HepG2 (cell line): ENCODE results near the gene ZNF132. TPM values are rescaled to one million over a fixed set of nuclear protein-coding genes. Genes with fewer than 3 reads are reported as not detected.
A peak's percentile ranks its signal among the peaks of the same experiment; 100 is the strongest.

Experiments used
- ATAC-seq: fragments of 200-7000 bp; cut with Tn5 transposase; 3 replicates; pipeline ENCODE4 v1.9.1; 2020; ENCODE audit warnings: mild to moderate bottlenecking, moderate library complexity
- BruUV-seq: library from RNA; stranded (reverse); fragments of 400-500 nt; replicated peaks from 2 replicates; lab custom pipeline; 2021; lab: Mats Ljungman, UMichigan
- CTCF ChIA-PET: fragments of 300-600 bp; formaldehyde crosslinking; extraction: SDS; loops from one replicate; lab custom pipeline; 2021; ENCODE audit warnings: low total read pairs, inconsistent platforms, low intra/inter-chr PET ratio; lab: Yijun Ruan, JAX
- POLR2A ChIA-PET: fragments of 350-600 bp; sonication (Branson Sonifier 250); formaldehyde crosslinking; loops from one replicate; lab custom pipeline; 2020; ENCODE audit warnings: antibody characterized with exemption, inconsistent platforms; lab: Yijun Ruan, JAX
- DNase-seq: peaks from one replicate; pipeline ENCODE4 v3.0.0-alpha.2; 2015; ENCODE audit warnings: low spot score
- FAIRE-seq: peaks from 3 replicates; lab custom pipeline; 2011; peaks lifted over from hg19 to GRCh38; lab: Jason Lieb, UNC
- H2AFZ ChIP-seq: one replicate; pipeline ENCODE4 v1.6.1; 2011; ENCODE audit warnings: low read length, inconsistent platforms
- H3K27ac ChIP-seq: fragments of 300-600 bp; 3 replicates; pipeline ENCODE4 v1.8.0; 2011; ENCODE audit warnings: mixed run types, mild to moderate bottlenecking, mixed read lengths, low read length, inconsistent platforms; ENCODE audit not compliant: insufficient read depth; ENCODE audit errors: extremely low read length
- H3K27me3 ChIP-seq, 2 experiments: fragments of 200-600 bp in 1 of 2; 2 replicates in 1 of 2; 3 replicates in 1 of 2; pipeline versions ENCODE4 v1.6.0 to v1.8.0; 2011; ENCODE audit warnings: low read length in 2 of 2, mild to moderate bottlenecking in 2 of 2, moderate library complexity in 2 of 2, inconsistent platforms in 1 of 2; ENCODE audit not compliant: insufficient read depth in 2 of 2, control insufficient read depth in 1 of 2
- H3K36me3 ChIP-seq, 2 experiments: fragments of 200-600 bp in 1 of 2; replicated peaks in 1 of 2; 2 replicates in 1 of 2; 3 replicates in 1 of 2; pipeline versions ENCODE4 v1.5.1 to v1.8.0; 2011; ENCODE audit warnings: low read length in 2 of 2, inconsistent platforms in 1 of 2; ENCODE audit not compliant: insufficient read depth in 2 of 2, control insufficient read depth in 1 of 2
- H3K4me1 ChIP-seq: 2 replicates; pipeline ENCODE4 v1.5.1; 2012; ENCODE audit warnings: low read length, inconsistent platforms; ENCODE audit not compliant: insufficient read depth
- H3K4me2 ChIP-seq: 2 replicates; pipeline ENCODE4 v1.6.0; 2011; ENCODE audit warnings: low read depth, low read length, inconsistent platforms
- H3K4me3 ChIP-seq, 3 experiments: fragments of 200-600 bp in 1 of 3; sonication (generic), shearing (Covaris generic) in 1 of 3; replicated peaks in 1 of 3; 2 replicates each; pipeline ENCODE4 v1.5.1; 2011 to 2016; ENCODE audit warnings: low read length in 3 of 3, inconsistent platforms in 2 of 3, low read depth in 2 of 3, mild to moderate bottlenecking in 2 of 3, control low read depth in 1 of 3, mixed read lengths in 1 of 3; ENCODE audit not compliant: insufficient read depth in 1 of 3
- H3K79me2 ChIP-seq: one replicate; pipeline ENCODE4 v1.6.1; 2011; ENCODE audit warnings: low read length, inconsistent platforms; ENCODE audit not compliant: insufficient read depth
- H3K9ac ChIP-seq: 2 replicates; pipeline ENCODE4 v1.6.0; 2011; ENCODE audit warnings: mild to moderate bottlenecking, low read depth, low read length, inconsistent platforms; ENCODE audit not compliant: insufficient read depth
- H3K9me3 ChIP-seq: 2 replicates; pipeline ENCODE4 v1.5.1; 2012; ENCODE audit warnings: mild to moderate bottlenecking, low read length
- H4K20me1 ChIP-seq: 2 replicates; pipeline ENCODE4 v1.6.0; 2011; ENCODE audit warnings: inconsistent platforms, mild to moderate bottlenecking, low read length, moderate library complexity; ENCODE audit not compliant: insufficient read depth
- FIP1L1 ChIP-seq: fragments of 200-400 bp; formaldehyde crosslinking; IDR thresholded peaks from 2 replicates; pipeline ENCODE4 v1.6.1; 2018; ENCODE audit warnings: low read depth, mild to moderate bottlenecking, low read length, moderate library complexity, borderline replicate concordance; ENCODE audit not compliant: insufficient read depth
- FLYWCH1 ChIP-seq: sonication (generic); formaldehyde crosslinking; IDR thresholded peaks from 2 replicates; pipeline ENCODE4 v1.8.1; 2023; ENCODE audit warnings: mild to moderate bottlenecking, missing genetic modification reagents
- GATA4 ChIP-seq: sonication (generic); IDR thresholded peaks from 2 replicates; pipeline ENCODE4 v1.6.1; 2016; ENCODE audit warnings: antibody characterized with exemption, low read depth, borderline replicate concordance
- NCOA2 ChIP-seq: sonication (generic); formaldehyde crosslinking; IDR thresholded peaks from 2 replicates; pipeline ENCODE4 v1.8.0; 2022; ENCODE audit warnings: inconsistent platforms
- NFATC3 ChIP-seq: sonication (generic); formaldehyde crosslinking; IDR thresholded peaks from 2 replicates; pipeline ENCODE4 v1.5.1; 2020; ENCODE audit warnings: mild to moderate bottlenecking, missing genetic modification reagents
- RAD51 ChIP-seq: fragments of 450-650 bp; IDR thresholded peaks from 2 replicates; pipeline ENCODE4 v1.6.1; 2016; ENCODE audit warnings: borderline replicate concordance
- TCF7 ChIP-seq: sonication (generic); IDR thresholded peaks from 2 replicates; pipeline ENCODE4 v1.6.1; 2016; ENCODE audit warnings: antibody characterized with exemption, low read depth
- ZBTB37 ChIP-seq: sonication (generic); formaldehyde crosslinking; IDR thresholded peaks from 2 replicates; pipeline ENCODE4 v1.4.0; 2020; ENCODE audit warnings: mild to moderate bottlenecking, missing genetic modification reagents
- ZBTB40 ChIP-seq, 2 experiments: fragments of 450-650 bp in 1 of 2; sonication (generic) in 1 of 2; formaldehyde crosslinking in 1 of 2; IDR thresholded peaks; 2 replicates each; pipeline versions ENCODE4 v1.6.1 to v1.8.0; 2016 to 2022; ENCODE audit warnings: antibody characterized with exemption in 1 of 2, mild to moderate bottlenecking in 1 of 2, missing genetic modification reagents in 1 of 2
- ZFP37 ChIP-seq: sonication (generic); formaldehyde crosslinking; IDR thresholded peaks from 2 replicates; pipeline ENCODE4 v1.4.0; 2020; ENCODE audit warnings: missing genetic modification reagents, borderline replicate concordance
- ZNF263 ChIP-seq: sonication (generic); formaldehyde crosslinking; IDR thresholded peaks from 2 replicates; pipeline ENCODE4 v1.4.0; 2020; ENCODE audit warnings: missing genetic modification reagents
- ZNF614 ChIP-seq: IDR thresholded peaks from 2 replicates; pipeline ENCODE4 v1.6.1; 2018; ENCODE audit warnings: missing biosample characterization, missing genetic modification reagents, inconsistent platforms, borderline replicate concordance
- ZNF615 ChIP-seq: sonication (generic); formaldehyde crosslinking; IDR thresholded peaks from 2 replicates; pipeline ENCODE4 v1.5.0; 2020; ENCODE audit warnings: mild to moderate bottlenecking, missing genetic modification reagents, borderline replicate concordance
- ZSCAN29 ChIP-seq: sonication (generic); formaldehyde crosslinking; conservative IDR thresholded peaks from 2 replicates; pipeline ENCODE4 v1.4.0; 2020; ENCODE audit warnings: mild to moderate bottlenecking, missing genetic modification reagents
- whole genome bisulfite sequencing: methylation state at CpG from one replicate; pipeline ENCODE4 v1.1.6; 2017; ENCODE audit warnings: low lambda C conversion rate; 5-methylcytosine and 5-hydroxymethylcytosine counted together
- in situ Hi-C: cut with HindIII; loops from 2 replicates; pipeline ENCODE4 v1.10.0; 2017; ENCODE audit warnings: low pct_unique_long_range_greater_than_20kb; ENCODE audit not compliant: extremely low pct_ligation_motif_present
- intact Hi-C: fragments of 100-400 bp; cut with micrococcal nuclease; formaldehyde crosslinking; loops from one replicate; pipeline ENCODE4 v1.10.0; 2022; ENCODE audit not compliant: unreplicated experiment
- polyA plus RNA-seq, 8 experiments: library from polyadenylated mRNA; depleted of rRNA in 3 of 8; stranded (reverse) in 7 of 8; unstranded in 1 of 8; fragments of >200 nt; fragmentation: Illumina TruSeq in 4 of 8; extraction: Trizol in 4 of 8; gene quantifications; 2 replicates each; pipeline versions ENCODE4 v1.2.1 to v1.2.3, GENCODE V29; 2011 to 2016; ENCODE audit warnings: low read depth in 4 of 8, missing spikeins in 1 of 8, mixed read lengths in 1 of 8; ENCODE audit not compliant: insufficient read depth in 1 of 8
- total RNA-seq, 5 experiments: library from RNA; depleted of rRNA; stranded (reverse); fragments of >200 nt; fragmentation: Illumina TruSeq; extraction: Trizol; gene quantifications; 2 replicates each; pipeline ENCODE4 v1.2.3, GENCODE V29; 2016; ENCODE audit warnings: low read depth in 1 of 5

The ZNF132 gene
- total and polyA plus RNA-seq, 2 of the 13 experiments (the other 11 are each of a cell fraction or from before 2014, with no cell fraction given): not detected

- BruUV-seq: no TSS peak
- FAIRE-seq: no peak
- TF ChIP-seq NFATC3 (CRISPR knock-in tag): no peak
- no peak for TF ChIP-seq ZNF614 (CRISPR knock-in tag)
- TF ChIP-seq ZBTB40 (IDR thresholded peaks at IDR 0.05): no peak
- TF ChIP-seq ZBTB40 (CRISPR knock-in tag; IDR thresholded peaks at IDR 0.05): peak; percentile 36; the same call in 1 of the 2 replicates
- TF ChIP-seq GATA4: no peak
- TF ChIP-seq ZBTB37 (CRISPR knock-in tag): 0 out of 2 replicates have a peak, but pooled peaks have one; percentile 23
- no peak for TF ChIP-seq ZNF615 (CRISPR knock-in tag)
- TF ChIP-seq FIP1L1: no peak
- no peak for TF ChIP-seq ZSCAN29 (CRISPR knock-in tag)
- no peak for TF ChIP-seq ZFP37 (CRISPR knock-in tag)
- TF ChIP-seq ZNF263: no peak
- no peak for TF ChIP-seq TCF7
- no peak for TF ChIP-seq FLYWCH1 (CRISPR knock-in tag)
- TF ChIP-seq RAD51: no peak
- TF ChIP-seq NCOA2: no peak
These were observed 54.6 kb downstream of the ZNF132 start for GRCh38 chr19:58385313-58385890.

More at GRCh38 chr19:58385313-58385890, 54.6 kb downstream of the ZNF132 start:
- H4K20me1 ChIP-seq: peaks cover 23% of the 10 kb centered on the region
- no peak for DNase-seq
- intact Hi-C loops: loop anchor here (5.0 kb wide), 1 partner anchor 203 kb away; the partner anchor contains the start of gene ZNF274
- H3K27me3 ChIP-seq: no peaks in the 10 kb centered on the region; a peak in 1 of 5 replicates
- no peaks in the 10 kb centered on the region for H3K9me3 ChIP-seq
- peak overlapping the region; percentile 76 to 98 (median 92); a peak in 5 of 6 replicates for H3K4me3 ChIP-seq
- in situ Hi-C loops: no loop called here
- H3K79me2 ChIP-seq: peaks cover 35% of the 10 kb centered on the region
- CTCF ChIA-PET: no interaction called here
- POLR2A ChIA-PET: interaction anchor here (1.0 to 4.6 kb wide), 4 partner anchors 12 to 59 kb away, joined by 3 to 19 read pairs (median 6); partner anchors contain the start of genes ZNF497, ZNF584 and ZSCAN22
- no peak overlapping the region for H2AFZ ChIP-seq
- 51% methylated on average over 4 of the region's 9 CpGs for WGBS
- peak overlapping the region; percentile 99 for H3K4me2 ChIP-seq
- ATAC-seq: no peak
- peak overlapping the region; percentile 99 for H3K27ac ChIP-seq
- peaks cover 0 to 15% of the 10 kb centered on the region in 2 experiments; a peak in 3 of 5 replicates for H3K36me3 ChIP-seq
- H3K4me1 ChIP-seq: peaks cover 46% of the 10 kb centered on the region
- peak overlapping the region; percentile 97 for H3K9ac ChIP-seq
